Progenitor cell of endocrine pancreas (in vitro differentiated cells): Measurements from ENCODE around the gene BSN. TPM values are rescaled to one million over a fixed set of nuclear protein-coding genes. Genes with fewer than 3 reads are reported as not detected.

Experiments used
- DNase-seq: peaks from one replicate; pipeline ENCODE4 v3.0.0; 2021; ENCODE audit warnings: low spot score; ENCODE audit not compliant: unreplicated experiment
- H3K27ac Mint-ChIP-seq: 2 replicates; pipeline ENCODE4 v1.8.0; 2021; ENCODE audit warnings: mild to moderate bottlenecking, moderate library complexity, mixed read lengths
- H3K27me3 Mint-ChIP-seq: 2 replicates; pipeline ENCODE4 v1.8.0; 2021; ENCODE audit warnings: mixed read lengths
- H3K36me3 Mint-ChIP-seq: 2 replicates; pipeline ENCODE4 v1.8.0; 2022; ENCODE audit warnings: mixed read lengths; ENCODE audit not compliant: insufficient read depth
- H3K4me1 Mint-ChIP-seq: 2 replicates; pipeline ENCODE4 v1.8.0; 2021; ENCODE audit warnings: low read depth, mixed read lengths
- H3K4me3 Mint-ChIP-seq: 2 replicates; pipeline ENCODE4 v1.8.0; 2021; ENCODE audit warnings: low read depth, mild to moderate bottlenecking, moderate library complexity, mixed read lengths
- H3K9me3 Mint-ChIP-seq: 2 replicates; pipeline ENCODE4 v1.8.0; 2021; ENCODE audit warnings: low read depth, mixed read lengths
- total RNA-seq: library from RNA; stranded (reverse); gene quantifications from 2 replicates; pipeline ENCODE4 v1.2.1, GENCODE V29; 2021
- TF ChIP-seq, protein P1 (sequence below): fragments of 200-600 bp; sonication (generic); IDR thresholded peaks from one replicate; pipeline ENCODE4 v1.5.0; 2021; ENCODE audit warnings: antibody characterized with exemption, mild to moderate bottlenecking; ENCODE audit not compliant: unreplicated experiment

BSN gene
- total RNA-seq, 1 donor from 2014 or later = 3.8 TPM

DNA sequence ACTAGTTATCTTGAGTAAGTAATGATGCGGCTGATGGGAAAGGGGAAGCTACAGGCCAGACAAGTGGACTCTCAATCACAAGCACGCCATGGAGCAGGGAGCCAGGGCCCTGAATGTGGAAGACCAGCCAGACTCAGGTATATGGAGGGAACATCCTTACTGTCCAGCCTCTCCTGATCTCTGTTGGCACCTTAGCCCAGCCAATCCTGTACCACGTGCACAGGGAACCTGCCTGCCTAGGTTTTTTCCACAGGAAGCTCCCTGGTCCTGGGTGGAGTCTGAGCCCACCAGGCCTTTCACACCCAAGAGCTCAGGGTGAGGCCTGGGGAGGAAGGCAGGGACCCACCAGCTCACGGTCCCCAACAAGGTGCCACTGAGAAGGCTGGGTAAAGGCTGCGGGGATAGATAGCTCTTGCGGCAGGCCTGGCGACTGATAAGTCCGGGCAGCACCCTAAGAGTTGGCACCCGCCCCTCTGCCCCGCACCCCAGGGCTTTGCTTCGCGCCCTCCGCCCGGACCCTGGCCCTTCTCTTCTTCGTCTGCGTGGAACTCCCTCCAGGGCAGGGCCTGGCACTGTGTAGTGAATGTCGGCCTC is 118.9 kb downstream of the BSN start:
- Mint-ChIP-seq H3K36me3 (peaks cover 4% of the 10 kb centered on the region), H3K4me3 (peak overlapping the region; percentile 84), H3K9me3 (no peaks in the 10 kb centered on the region), H3K4me1 (peaks cover 21% of the 10 kb centered on the region), H3K27ac (peak overlapping the region; percentile 97), H3K27me3 (no peaks in the 10 kb centered on the region)
- no peak for DNase-seq
- TF ChIP-seq, protein P1, sequence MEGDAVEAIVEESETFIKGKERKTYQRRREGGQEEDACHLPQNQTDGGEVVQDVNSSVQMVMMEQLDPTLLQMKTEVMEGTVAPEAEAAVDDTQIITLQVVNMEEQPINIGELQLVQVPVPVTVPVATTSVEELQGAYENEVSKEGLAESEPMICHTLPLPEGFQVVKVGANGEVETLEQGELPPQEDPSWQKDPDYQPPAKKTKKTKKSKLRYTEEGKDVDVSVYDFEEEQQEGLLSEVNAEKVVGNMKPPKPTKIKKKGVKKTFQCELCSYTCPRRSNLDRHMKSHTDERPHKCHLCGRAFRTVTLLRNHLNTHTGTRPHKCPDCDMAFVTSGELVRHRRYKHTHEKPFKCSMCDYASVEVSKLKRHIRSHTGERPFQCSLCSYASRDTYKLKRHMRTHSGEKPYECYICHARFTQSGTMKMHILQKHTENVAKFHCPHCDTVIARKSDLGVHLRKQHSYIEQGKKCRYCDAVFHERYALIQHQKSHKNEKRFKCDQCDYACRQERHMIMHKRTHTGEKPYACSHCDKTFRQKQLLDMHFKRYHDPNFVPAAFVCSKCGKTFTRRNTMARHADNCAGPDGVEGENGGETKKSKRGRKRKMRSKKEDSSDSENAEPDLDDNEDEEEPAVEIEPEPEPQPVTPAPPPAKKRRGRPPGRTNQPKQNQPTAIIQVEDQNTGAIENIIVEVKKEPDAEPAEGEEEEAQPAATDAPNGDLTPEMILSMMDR = no peak

DNA sequence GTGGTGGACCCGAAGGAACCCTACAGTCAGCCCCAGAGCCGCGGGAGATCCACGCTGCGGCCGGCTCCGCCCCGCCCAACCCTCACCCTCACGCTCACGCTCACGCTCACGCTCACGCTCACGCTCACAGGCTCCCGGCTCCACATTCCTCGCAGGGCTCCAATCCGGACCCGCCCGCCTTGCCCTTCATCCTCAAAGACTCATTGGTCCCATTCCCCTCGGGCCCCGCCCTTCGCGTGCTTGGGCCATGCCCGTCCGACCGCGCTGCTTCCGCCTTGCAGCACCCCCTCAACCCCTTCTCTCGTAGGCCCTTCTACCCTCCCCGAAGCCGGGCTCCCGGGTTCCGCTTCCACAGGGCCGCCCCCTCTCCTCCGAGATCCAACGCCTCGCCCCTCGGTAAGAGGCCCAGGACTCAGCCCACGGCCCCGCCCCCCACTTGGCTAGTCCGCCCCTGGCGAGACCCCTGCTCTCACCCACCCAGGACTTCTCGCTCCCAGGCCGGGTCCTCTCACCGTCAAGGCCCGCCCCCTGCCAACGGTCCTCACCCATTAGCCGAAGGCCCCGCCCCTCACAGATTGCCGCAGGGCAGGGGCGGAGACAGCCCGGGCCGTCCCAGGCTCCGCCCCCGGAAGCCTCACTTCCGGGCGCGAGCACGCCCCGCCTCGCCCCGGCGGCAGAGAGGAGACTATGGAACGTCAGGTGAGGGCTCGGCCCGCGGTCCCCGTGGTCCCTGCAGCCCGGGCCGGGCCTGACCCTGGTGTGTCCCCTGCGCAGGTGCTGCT is 119.6 kb downstream of the BSN start, which contains the start of gene APEH:
Gene APEH (plus strand): TSS at position 637 of the 782 bp plus-strand sequence. CDS start 51 bp downstream, at position 688.
- Mint-ChIP-seq H3K9me3 (no peaks in the 10 kb centered on the region), H3K36me3 (peaks cover 5% of the 10 kb centered on the region), H3K27me3 (no peaks in the 10 kb centered on the region), H3K4me3 (peak within 1 kb of the TSS; percentile 84), H3K27ac (peak within 1 kb of the TSS; percentile 97), H3K4me1 (peaks cover 16% of the 10 kb centered on the region)
- TF ChIP-seq, protein P1 = no peak
- DNase-seq = peak; percentile 96

DNA sequence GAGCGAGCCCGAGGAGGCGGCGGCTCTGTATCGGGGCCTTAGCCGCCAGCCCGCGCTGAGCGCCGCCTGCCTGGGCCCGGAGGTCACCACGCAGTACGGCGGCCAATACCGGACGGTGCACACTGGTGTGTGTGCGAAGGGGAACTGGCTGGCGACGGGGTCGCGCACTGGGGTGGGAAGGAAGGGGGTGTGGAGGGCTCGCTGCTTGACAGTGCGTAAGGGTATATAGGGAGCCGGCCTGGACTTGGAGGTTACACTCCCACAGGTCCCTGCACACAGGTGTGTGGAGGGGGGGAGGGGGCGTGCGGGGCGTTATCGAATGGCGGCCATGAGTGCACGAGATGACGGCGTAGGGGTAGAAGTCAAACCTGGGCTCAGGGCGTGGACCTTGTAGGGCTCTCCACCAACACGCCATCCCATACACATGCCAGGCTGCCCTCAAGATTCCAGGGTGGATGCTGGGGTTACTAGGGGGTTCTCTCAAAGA is 120.3 kb downstream of the BSN start:
- Mint-ChIP-seq H3K4me1 (peaks cover 13% of the 10 kb centered on the region), H3K4me3 (peak overlapping the region; percentile 84), H3K36me3 (peaks cover 5% of the 10 kb centered on the region), H3K27ac (peak overlapping the region; percentile 41), H3K9me3 (no peaks in the 10 kb centered on the region), H3K27me3 (no peaks in the 10 kb centered on the region)
- DNase-seq = no peak
- TF ChIP-seq, protein P1 = no peak

DNA sequence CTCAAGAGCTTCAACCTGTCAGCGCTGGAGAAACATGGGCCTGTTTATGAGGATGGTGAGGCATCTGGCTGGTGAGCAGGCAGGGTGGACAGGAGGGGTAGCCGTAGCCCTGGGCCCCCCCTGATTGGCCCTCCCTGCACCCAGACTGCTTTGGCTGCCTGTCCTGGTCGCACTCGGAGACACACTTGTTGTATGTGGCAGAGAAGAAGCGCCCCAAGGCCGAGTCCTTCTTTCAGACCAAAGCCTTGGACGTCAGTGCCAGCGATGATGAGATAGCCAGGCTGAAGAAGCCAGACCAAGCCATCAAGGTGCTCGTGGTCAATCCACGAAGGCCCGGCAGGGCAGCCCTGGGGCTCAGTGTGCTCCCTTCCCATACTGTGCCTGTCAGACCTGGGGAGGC is 121.6 kb downstream of the BSN start:
- H3K4me1 Mint-ChIP-seq = peaks cover 13% of the 10 kb centered on the region
- no peaks in the 10 kb centered on the region for H3K9me3 Mint-ChIP-seq
- peak overlapping the region; percentile 45 for H3K4me3 Mint-ChIP-seq
- H3K27me3 Mint-ChIP-seq = no peaks in the 10 kb centered on the region
- peaks cover 10% of the 10 kb centered on the region for H3K36me3 Mint-ChIP-seq
- TF ChIP-seq, protein P1 = no peak
- DNase-seq = no peak
- no peak overlapping the region for H3K27ac Mint-ChIP-seq

DNA sequence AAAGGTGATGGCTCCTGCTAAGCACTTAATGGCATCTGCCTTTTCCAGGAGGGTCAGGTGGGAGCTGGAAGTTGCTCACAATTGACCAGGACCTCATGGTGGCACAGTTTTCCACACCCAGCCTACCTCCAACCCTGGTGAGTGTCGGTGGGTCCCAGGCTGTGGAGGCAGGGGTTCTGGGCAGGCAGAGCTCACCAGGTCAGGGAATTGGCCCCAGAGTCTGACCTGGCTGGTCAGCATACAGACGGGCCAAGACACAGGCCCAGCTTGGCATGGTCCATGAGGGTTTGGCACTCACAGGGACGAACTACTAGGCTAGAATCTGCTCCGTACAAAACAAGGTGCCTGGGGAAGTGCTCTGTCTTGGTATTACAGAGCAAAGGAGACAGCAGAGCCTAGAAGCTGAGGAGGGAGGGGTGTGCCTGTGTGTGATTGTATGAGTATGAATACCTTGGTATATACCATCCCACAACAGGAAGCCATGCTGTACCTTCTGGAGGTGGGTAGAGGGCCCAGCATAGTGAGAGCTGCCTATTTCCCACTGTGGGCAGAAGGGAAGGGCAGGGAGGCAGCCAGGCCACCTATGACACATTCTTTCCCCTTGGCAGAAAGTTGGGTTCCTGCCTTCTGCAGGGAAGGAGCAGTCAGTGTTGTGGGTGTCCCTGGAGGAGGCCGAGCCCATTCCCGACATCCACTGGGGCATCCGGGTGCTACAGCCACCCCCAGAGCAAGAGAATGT is 126.4 kb downstream of the BSN start:
- Mint-ChIP-seq H3K9me3 (no peaks in the 10 kb centered on the region), H3K27ac (no peak overlapping the region), H3K36me3 (peaks cover 13% of the 10 kb centered on the region), H3K4me1 (no peaks in the 10 kb centered on the region), H3K27me3 (peaks cover 3% of the 10 kb centered on the region), H3K4me3 (no peak overlapping the region)
- DNase-seq = no peak
- TF ChIP-seq, protein P1 = no peak
